MV-4-11 (cell line): ENCODE data around the gene CHM.
A peak's percentile ranks its signal among the peaks of the same experiment; 100 is the strongest.

Experiments
- DNase-seq: peaks from one replicate; lab custom pipeline; 2025; lab: John Stamatoyannopoulos, UW

The CHM gene

GRCh38 chrX:85905851-85906250, 141.5 kb downstream of the CHM start:
- DNase-seq, result no peak

- no peak for DNase-seq
These were observed 143.5 kb downstream of the CHM start for GRCh38 chrX:85903692-85904471.

- DNase-seq, result no peak
These were observed 149.8 kb downstream of the CHM start for GRCh38 chrX:85897362-85898126.

DNA sequence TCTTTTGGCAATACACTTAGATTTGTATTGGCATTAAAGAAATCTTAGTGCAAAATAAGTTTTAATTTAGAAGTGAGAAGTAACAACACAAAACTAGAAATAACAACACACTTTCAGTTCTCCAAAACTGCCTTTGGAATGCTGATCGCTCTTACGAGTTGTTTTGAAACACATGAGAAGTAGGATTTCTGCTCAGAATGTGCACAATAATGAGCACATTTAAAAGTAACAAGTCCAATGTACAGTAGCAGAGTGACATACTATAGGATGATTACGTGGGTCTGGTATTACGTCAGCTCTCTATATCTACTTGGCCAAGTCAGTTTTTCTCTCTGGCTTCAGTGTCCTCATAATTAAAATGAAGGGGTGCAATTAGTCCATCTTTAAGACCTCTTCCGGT, 164.8 kb downstream of the CHM start:
- DNase-seq, result peak; percentile 63

DNA sequence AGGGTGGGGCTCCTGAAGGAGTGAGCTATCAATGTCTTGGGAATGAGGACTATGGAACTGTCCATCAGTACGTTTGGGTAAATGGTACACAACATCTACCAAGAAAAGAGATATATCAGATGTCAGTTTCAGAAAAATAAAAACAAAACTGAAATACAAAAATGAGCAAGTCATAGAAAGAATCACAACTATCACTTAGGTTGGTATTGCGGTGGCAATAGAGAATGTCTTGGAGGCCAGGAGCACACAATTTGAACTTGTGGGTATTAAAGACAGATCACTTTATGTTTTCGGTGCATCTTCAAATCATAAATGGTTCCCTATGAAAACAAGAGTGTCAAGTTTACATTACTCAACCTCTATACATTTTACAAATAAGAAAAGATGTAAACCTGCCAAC, 176.8 kb downstream of the CHM start:
- no peak for DNase-seq

- DNase-seq, result no peak
These were observed 182.0 kb downstream of the CHM start for GRCh38 chrX:85865324-85865723.

GRCh38 chrX:85859426-85859825, 187.9 kb downstream of the CHM start:
- no peak for DNase-seq

- DNase-seq, result no peak
These were observed 195.9 kb downstream of the CHM start for GRCh38 chrX:85851418-85851817.

DNA sequence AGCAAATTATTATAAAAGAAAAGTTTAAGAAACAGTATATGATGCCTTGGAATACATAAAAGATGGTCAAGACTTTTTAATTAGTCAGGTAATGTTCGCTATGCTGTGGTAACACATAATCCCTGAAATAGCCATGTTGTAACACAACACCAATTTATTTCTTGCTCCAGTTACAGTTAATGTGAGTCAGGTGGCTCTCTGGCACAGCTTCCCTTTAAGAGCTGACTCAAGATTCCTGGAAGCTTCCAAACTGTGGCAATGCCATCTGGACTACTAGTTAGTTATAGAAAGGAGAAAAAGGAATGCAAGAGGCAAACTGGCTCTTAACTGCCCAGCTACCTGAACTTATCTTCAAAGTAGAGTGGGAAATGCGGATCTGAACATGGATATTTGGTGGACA, 210.5 kb downstream of the CHM start:
- DNase-seq, result no peak

- DNase-seq, result no peak
These were observed 218.6 kb downstream of the CHM start for GRCh38 chrX:85828771-85829170.

GRCh38 chrX:85815203-85815751, 232.1 kb downstream of the CHM start:
- DNase-seq, result no peak
